GM12878 (cell line): ENCODE measurements around the gene NBPF3.
"Not testable (repeated sequence)": the region's sequence is repeated elsewhere in the genome, so short reads cannot be mapped to it uniquely, and the experiment has no call there.

Source experiments
- BMI1 ChIP-seq: fragments of 450-650 bp; IDR thresholded peaks from 2 replicates; pipeline ENCODE4 v1.6.1; 2016; ENCODE audit warnings: mild to moderate bottlenecking, moderate library complexity, borderline replicate concordance
- CHD2 ChIP-seq: IDR thresholded peaks from 2 replicates; pipeline ENCODE4 v1.6.1; 2011; ENCODE audit warnings: low read depth, low read length, improper control_type of control experiment, borderline replicate concordance
- EP300 ChIP-seq, 2 experiments: fragments of 150-350 bp in 1 of 2; IDR thresholded peaks; 2 replicates each; pipeline ENCODE4 v1.6.1; 2011 to 2012; ENCODE audit warnings: low read depth in 2 of 2, low read length in 2 of 2, borderline replicate concordance in 1 of 2, improper control_type of control experiment in 1 of 2, inconsistent platforms in 1 of 2; ENCODE audit not compliant: control insufficient read depth in 1 of 2
- ETV6 ChIP-seq, 2 experiments: fragments of 450-650 bp in 1 of 2; IDR thresholded peaks in 1 of 2; conservative IDR thresholded peaks in 1 of 2; 2 replicates each; pipeline ENCODE4 v1.6.1; 2014; ENCODE audit warnings: antibody characterized with exemption in 1 of 2, borderline replicate concordance in 1 of 2, low read depth in 1 of 2, mild to moderate bottlenecking in 1 of 2, moderate library complexity in 1 of 2
- FOS ChIP-seq: IDR thresholded peaks from 3 replicates; pipeline ENCODE4 v1.6.1; 2011; ENCODE audit warnings: borderline replicate concordance; ENCODE audit not compliant: insufficient read length; ENCODE audit errors: extremely low read depth
- NFIC ChIP-seq: IDR thresholded peaks from 2 replicates; pipeline ENCODE4 v1.6.1; 2012; ENCODE audit warnings: low read depth, mild to moderate bottlenecking, inconsistent platforms, low read length, moderate library complexity
- POLR2AphosphoS5 ChIP-seq: IDR thresholded peaks from 2 replicates; pipeline ENCODE4 v1.6.1; 2011; ENCODE audit warnings: mild to moderate bottlenecking, low read length, inconsistent platforms
- TAF1 ChIP-seq: IDR thresholded peaks from 2 replicates; pipeline ENCODE4 v1.6.1; 2011; ENCODE audit warnings: mild to moderate bottlenecking, low read depth, low read length, borderline replicate concordance
- YY1 ChIP-seq: IDR thresholded peaks from 2 replicates; pipeline ENCODE4 v1.6.1; 2011; ENCODE audit warnings: low read depth, mild to moderate bottlenecking, low read length
- TF ChIP-seq, protein P1 (sequence below): fragments of 450-650 bp; IDR thresholded peaks from 2 replicates; pipeline ENCODE4 v1.6.1; 2017; ENCODE audit warnings: mild to moderate bottlenecking
- TF ChIP-seq, protein P2 (sequence below), 3 experiments: IDR thresholded peaks in 2 of 3; conservative IDR thresholded peaks in 1 of 3; 2 replicates each; pipeline ENCODE4 v1.5.1; 2011; ENCODE audit warnings: low read depth in 3 of 3, low read length in 3 of 3, mild to moderate bottlenecking in 3 of 3, control low read depth in 2 of 3, moderate library complexity in 2 of 3, inconsistent platforms in 1 of 3, mixed read lengths in 1 of 3; ENCODE audit not compliant: control insufficient read depth in 2 of 3, insufficient read depth in 1 of 3; ENCODE audit errors: extremely low read depth in 1 of 3

DNA sequence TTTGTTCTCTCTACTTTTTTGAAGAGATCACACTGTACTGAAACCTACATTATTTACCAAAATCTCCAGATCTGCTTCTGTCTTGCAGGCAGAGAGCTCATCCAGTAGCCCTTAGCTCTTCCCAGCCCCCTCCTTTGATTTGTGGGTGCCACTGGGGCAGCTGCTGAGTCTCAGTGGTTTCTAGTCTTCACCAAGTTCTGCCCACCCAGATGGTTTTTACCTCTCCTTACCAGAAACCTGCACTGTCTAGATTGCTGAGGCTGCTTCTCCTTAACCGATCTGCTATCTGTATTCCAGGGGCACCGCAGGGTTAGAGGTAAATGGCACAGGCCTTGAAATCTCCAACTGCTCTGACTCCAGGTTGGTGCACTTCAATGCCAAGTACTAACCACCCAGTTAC, 6.7 kb downstream of the NBPF3 start:
- not testable (repeated sequence) for TF ChIP-seq ETV6 (conservative IDR thresholded peaks at IDR 0.05 in 1 of 2, IDR thresholded peaks at IDR 0.05 in 1 of 2; ENCODE audit: borderline replicate concordance in 1 of 2, low read depth in 1 of 2); POLR2AphosphoS5; NFIC; EP300 (IDR thresholded peaks at IDR 0.05; ENCODE audit: borderline replicate concordance in 1 of 2, control insufficient read depth in 1 of 2, low read depth in 2 of 2, low read length in 2 of 2); FOS; TAF1; BMI1; CHD2; YY1
- TF ChIP-seq, protein P1, sequence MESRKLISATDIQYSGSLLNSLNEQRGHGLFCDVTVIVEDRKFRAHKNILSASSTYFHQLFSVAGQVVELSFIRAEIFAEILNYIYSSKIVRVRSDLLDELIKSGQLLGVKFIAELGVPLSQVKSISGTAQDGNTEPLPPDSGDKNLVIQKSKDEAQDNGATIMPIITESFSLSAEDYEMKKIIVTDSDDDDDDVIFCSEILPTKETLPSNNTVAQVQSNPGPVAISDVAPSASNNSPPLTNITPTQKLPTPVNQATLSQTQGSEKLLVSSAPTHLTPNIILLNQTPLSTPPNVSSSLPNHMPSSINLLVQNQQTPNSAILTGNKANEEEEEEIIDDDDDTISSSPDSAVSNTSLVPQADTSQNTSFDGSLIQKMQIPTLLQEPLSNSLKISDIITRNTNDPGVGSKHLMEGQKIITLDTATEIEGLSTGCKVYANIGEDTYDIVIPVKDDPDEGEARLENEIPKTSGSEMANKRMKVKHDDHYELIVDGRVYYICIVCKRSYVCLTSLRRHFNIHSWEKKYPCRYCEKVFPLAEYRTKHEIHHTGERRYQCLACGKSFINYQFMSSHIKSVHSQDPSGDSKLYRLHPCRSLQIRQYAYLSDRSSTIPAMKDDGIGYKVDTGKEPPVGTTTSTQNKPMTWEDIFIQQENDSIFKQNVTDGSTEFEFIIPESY = not testable (repeated sequence)
- TF ChIP-seq, protein P2, sequence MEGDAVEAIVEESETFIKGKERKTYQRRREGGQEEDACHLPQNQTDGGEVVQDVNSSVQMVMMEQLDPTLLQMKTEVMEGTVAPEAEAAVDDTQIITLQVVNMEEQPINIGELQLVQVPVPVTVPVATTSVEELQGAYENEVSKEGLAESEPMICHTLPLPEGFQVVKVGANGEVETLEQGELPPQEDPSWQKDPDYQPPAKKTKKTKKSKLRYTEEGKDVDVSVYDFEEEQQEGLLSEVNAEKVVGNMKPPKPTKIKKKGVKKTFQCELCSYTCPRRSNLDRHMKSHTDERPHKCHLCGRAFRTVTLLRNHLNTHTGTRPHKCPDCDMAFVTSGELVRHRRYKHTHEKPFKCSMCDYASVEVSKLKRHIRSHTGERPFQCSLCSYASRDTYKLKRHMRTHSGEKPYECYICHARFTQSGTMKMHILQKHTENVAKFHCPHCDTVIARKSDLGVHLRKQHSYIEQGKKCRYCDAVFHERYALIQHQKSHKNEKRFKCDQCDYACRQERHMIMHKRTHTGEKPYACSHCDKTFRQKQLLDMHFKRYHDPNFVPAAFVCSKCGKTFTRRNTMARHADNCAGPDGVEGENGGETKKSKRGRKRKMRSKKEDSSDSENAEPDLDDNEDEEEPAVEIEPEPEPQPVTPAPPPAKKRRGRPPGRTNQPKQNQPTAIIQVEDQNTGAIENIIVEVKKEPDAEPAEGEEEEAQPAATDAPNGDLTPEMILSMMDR (IDR thresholded peaks at IDR 0.05 in 2 of 3, conservative IDR thresholded peaks at IDR 0.05 in 1 of 3; ENCODE audit: control insufficient read depth in 2 of 3, extremely low read depth in 1 of 3, insufficient read depth in 1 of 3, low read depth in 3 of 3, low read length in 3 of 3) = not testable (repeated sequence)
